ENCODE results near the gene EDIL3.

EDIL3 gene

DNA sequence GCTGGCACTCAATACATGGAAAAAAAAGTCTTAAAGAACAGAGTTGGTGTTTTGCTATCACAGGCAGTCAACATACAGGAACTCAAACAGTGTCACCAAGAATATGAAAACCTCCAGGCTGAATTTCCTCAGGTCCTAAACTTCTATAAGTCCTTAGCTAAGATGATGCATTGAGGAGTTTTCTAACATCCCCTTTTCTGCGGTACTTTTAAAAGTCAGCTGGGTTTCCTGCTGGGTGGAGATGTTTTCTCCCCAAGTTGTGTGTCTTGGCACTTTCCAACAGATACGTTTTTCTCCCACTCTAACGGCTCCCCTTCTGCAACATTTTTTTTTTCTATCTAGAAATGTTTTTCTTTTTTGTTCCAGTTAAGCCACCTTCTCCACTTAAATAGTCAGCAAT is 419.2 kb downstream of the EDIL3 start:
- ChIA-PET POLR2A (no interaction called here), CTCF (interaction anchor here (0.8 to 3.0 kb wide), 2 partner anchors 11 to 12 kb away, joined by 3 to 11 read pairs; no protein-coding TSS in a partner anchor)
- no peak for DNase-seq (ENCODE audit: extremely low spot score)
- TF ChIP-seq, protein P1, sequence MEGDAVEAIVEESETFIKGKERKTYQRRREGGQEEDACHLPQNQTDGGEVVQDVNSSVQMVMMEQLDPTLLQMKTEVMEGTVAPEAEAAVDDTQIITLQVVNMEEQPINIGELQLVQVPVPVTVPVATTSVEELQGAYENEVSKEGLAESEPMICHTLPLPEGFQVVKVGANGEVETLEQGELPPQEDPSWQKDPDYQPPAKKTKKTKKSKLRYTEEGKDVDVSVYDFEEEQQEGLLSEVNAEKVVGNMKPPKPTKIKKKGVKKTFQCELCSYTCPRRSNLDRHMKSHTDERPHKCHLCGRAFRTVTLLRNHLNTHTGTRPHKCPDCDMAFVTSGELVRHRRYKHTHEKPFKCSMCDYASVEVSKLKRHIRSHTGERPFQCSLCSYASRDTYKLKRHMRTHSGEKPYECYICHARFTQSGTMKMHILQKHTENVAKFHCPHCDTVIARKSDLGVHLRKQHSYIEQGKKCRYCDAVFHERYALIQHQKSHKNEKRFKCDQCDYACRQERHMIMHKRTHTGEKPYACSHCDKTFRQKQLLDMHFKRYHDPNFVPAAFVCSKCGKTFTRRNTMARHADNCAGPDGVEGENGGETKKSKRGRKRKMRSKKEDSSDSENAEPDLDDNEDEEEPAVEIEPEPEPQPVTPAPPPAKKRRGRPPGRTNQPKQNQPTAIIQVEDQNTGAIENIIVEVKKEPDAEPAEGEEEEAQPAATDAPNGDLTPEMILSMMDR (IDR thresholded peaks at IDR 0.05; ENCODE audit: control extremely low read depth, extremely low read depth, low read depth, missing control alignments), result no peak

DNA sequence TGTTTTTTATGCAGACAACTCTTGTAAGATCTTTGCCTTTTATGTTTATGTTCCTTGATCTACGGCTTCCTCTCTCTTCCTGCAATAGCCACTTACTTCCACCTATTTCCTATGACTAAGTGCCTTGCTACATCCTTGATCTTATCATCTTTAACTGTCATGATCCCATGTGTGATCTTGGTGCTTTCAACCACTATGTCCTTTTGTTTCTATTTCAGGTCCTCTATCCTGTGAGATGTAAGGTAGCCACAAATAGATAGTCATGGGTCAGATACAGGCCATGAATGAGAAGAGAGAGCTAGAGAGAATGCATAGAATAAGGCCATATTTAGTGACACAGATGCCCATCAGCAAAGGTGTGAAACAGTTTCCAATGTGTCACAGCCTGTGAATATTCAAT is 420.4 kb downstream of the EDIL3 start:
- TF ChIP-seq, protein P1 (IDR thresholded peaks at IDR 0.05; ENCODE audit: control extremely low read depth, extremely low read depth, low read depth, missing control alignments), result no peak
- CTCF ChIA-PET, result no interaction called here
- DNase-seq (ENCODE audit: extremely low spot score), result no peak
- POLR2A ChIA-PET, result no interaction called here

DNA sequence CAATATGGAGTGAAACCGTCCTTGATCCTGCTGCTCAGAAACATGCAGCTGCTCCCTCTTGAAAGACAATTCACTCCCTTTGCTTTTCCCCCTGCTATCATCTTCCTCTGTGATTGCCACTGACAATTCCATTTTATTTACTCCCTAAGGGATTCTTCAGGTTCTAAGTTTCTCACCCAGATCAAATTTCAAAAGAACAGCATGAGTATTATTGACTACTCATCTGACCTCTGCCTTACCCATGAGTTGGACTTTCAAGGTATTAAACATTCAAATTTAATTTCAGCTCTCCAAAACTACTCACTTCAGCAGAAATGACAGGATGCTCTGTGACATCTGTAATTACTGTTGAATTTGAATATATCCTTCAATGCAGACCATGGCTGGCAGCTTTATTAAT is 427.5 kb downstream of the EDIL3 start:
- TF ChIP-seq, protein P1 (IDR thresholded peaks at IDR 0.05; ENCODE audit: control extremely low read depth, extremely low read depth, low read depth, missing control alignments), result no peak
- no peak for DNase-seq (ENCODE audit: extremely low spot score)
- CTCF ChIA-PET, result no interaction called here
- POLR2A ChIA-PET, result no interaction called here

DNA sequence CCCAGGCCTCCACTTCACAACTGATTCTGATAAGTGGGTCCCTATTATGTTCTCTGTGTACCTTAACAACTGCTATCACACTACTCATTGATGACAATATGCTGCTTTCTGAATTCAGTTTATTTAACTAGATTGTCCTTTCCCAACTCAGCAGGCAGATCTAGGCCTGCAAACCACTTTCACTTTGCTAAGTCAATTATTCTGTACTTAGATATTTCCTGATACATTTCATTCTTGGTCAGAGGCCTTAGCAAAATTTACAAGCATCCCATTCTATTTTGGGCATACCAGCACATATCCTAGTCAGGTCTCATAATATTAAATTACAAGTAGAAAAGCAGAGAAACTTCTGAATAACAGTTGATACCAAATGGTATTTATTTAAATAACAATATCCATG is 428.3 kb downstream of the EDIL3 start:
- ChIA-PET POLR2A (no interaction called here), CTCF (interaction anchor here (1.0 kb wide), 1 partner anchor 30 kb away, joined by 4 read pairs; no protein-coding TSS in a partner anchor)
- no peak for DNase-seq (ENCODE audit: extremely low spot score)
- TF ChIP-seq, protein P1 (IDR thresholded peaks at IDR 0.05; ENCODE audit: control extremely low read depth, extremely low read depth, low read depth, missing control alignments), result no peak

DNA sequence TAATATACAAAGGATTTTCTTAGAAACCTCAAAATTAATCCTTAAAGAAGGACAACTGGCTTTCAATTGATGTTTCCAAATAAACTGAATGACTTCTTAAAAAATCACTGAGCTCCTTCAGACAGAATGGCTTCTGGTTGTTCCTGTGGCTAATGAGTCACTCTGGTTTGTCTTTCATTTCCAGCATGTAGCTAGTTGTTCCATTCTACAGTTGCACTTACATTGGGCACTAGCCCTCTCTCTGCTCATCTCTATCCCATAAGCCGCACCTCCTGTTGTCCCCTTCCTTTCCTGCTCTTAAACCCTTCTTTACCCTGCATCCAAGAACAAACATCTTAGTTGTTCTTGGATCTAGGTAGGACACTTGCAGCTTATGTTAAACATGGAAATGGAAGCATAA is 428.8 kb downstream of the EDIL3 start:
- no peak for DNase-seq (ENCODE audit: extremely low spot score)
- ChIA-PET POLR2A (no interaction called here), CTCF (interaction anchor here (1.0 kb wide), 1 partner anchor 29 kb away, joined by 4 read pairs; no protein-coding TSS in a partner anchor)
- TF ChIP-seq, protein P1 (IDR thresholded peaks at IDR 0.05; ENCODE audit: control extremely low read depth, extremely low read depth, low read depth, missing control alignments), result no peak

DNA sequence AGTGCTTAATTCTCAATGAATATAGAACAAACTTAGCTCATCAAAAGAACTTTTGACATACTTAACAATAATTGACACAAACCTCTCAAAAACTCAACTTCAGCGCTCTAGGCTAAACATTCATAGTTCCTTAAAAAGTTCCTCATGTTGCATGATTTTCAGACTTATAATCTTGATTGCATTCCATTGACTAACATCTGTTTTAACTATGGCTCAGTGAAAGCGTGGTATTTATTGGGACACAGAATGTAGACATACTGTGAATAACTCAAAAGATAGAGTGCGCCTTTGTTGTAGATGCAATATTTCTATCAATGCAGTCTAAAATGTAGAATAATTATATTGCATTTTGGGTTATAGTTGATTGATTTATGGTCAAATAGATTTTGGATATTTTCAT is 436.9 kb downstream of the EDIL3 start:
- ChIA-PET CTCF (interaction anchor here (1.3 to 3.8 kb wide), 2 partner anchors 10 to 21 kb away, joined by 5 to 18 read pairs; no protein-coding TSS in a partner anchor), POLR2A (no interaction called here)
- TF ChIP-seq, protein P1 (IDR thresholded peaks at IDR 0.05; ENCODE audit: control extremely low read depth, extremely low read depth, low read depth, missing control alignments), result no peak
- DNase-seq (ENCODE audit: extremely low spot score), result no peak

DNA sequence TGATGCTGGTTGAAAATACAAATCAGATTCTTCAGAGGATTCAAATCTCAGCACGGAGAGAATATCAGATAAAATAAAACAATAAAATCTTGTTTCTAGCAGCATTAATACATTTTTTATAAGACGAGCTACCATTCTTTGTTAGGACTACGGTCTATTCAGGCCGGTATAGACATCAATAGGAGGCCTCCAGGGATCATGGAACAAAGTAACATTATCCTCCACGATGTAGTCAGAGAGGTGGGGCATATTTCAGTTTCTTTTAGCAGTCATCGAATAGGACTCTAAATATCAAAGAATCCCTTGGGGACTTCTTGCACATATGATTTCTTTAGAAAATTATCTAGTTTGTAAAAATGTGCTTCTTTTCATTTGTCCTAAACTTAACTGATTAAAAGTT is 438.2 kb downstream of the EDIL3 start:
- TF ChIP-seq, protein P1 (IDR thresholded peaks at IDR 0.05; ENCODE audit: control extremely low read depth, extremely low read depth, low read depth, missing control alignments), result no peak
- no peak for DNase-seq (ENCODE audit: extremely low spot score)
- ChIA-PET POLR2A (no interaction called here), CTCF (interaction anchor here (3.8 kb wide), 1 partner anchor 20 kb away, joined by 18 read pairs; no protein-coding TSS in a partner anchor)
